ENCODE results near the gene NTRK1. TPM values are rescaled to one million over a fixed set of nuclear protein-coding genes. Genes with fewer than 3 reads are reported as not detected.
A peak's percentile ranks its signal among the peaks of the same experiment; 100 is the strongest.

Gene NTRK1
- total RNA-seq, 4 donors from 2014 or later = 0.11 to 1.2 (median 0.63) TPM

- DNase-seq = peak; percentile 24 to 49
- Histone ChIP-seq H3K4me1 (peaks cover 5 to 49% of the 10 kb centered on the region in 2 donors), H3K27ac (peak overlapping the region; percentile 85 to 94 (median 86)), H3K4me3 (replicated peaks in 1 of 3) (peak overlapping the region in 1 of 3 donors; percentile 33), H3K9me3 (no peaks in the 10 kb centered on the region), H3K27me3 (peaks cover 3% of the 10 kb centered on the region), H3K36me3 (no peaks in the 10 kb centered on the region)
- TF ChIP-seq POLR2A (IDR thresholded peaks at IDR 0.05) = peak in 1 of 2 donors; percentile 13
- TF ChIP-seq CTCF (IDR thresholded peaks at IDR 0.05) = no peak
- intact Hi-C loops (cut with DNase I) = no loop called here
- 57 to 79% methylated on average over 5 to 9 of the region's 12 CpGs for WGBS, 2 donors
Measured at GRCh38 chr1:156894711-156895454, 34.2 kb downstream of the NTRK1 start.

- Histone ChIP-seq H3K36me3 (no peaks in the 10 kb centered on the region), H3K9me3 (no peaks in the 10 kb centered on the region), H3K27ac (peak overlapping the region; percentile 85 to 94 (median 86)), H3K4me1 (peaks cover 5 to 55% of the 10 kb centered on the region in 2 donors), H3K27me3 (peaks cover 3% of the 10 kb centered on the region), H3K4me3 (replicated peaks in 1 of 3) (peak overlapping the region in 1 of 3 donors; percentile 6)
- DNase-seq = no peak
- 67 to 71% methylated on average over 4 of the region's 4 CpGs for WGBS, 2 donors
- intact Hi-C loops (cut with DNase I) = no loop called here
- TF ChIP-seq CTCF (IDR thresholded peaks at IDR 0.05) (no peak), POLR2A (IDR thresholded peaks at IDR 0.05) (no peak)
Measured at GRCh38 chr1:156895455-156895812, 34.8 kb downstream of the NTRK1 start.

GRCh38 chr1:156895927-156896326 lies 35.3 kb downstream of the NTRK1 start:
- H3K4me1 ChIP-seq = peaks cover 5 to 60% of the 10 kb centered on the region in 2 donors
- H3K36me3 ChIP-seq = no peaks in the 10 kb centered on the region
- DNase-seq = no peak
- WGBS, 2 donors = 74 to 90% methylated on average over 6 of the region's 6 CpGs
- H3K4me3 ChIP-seq (replicated peaks in 1 of 3) = peak overlapping the region in 1 of 3 donors; percentile 1
- intact Hi-C loops (cut with DNase I) = no loop called here
- H3K27ac ChIP-seq = peak overlapping the region; percentile 85 to 94 (median 86)
- TF ChIP-seq CTCF (IDR thresholded peaks at IDR 0.05) = no peak
- no peak for TF ChIP-seq POLR2A (IDR thresholded peaks at IDR 0.05)
- H3K9me3 ChIP-seq = no peaks in the 10 kb centered on the region
- peaks cover 3% of the 10 kb centered on the region for H3K27me3 ChIP-seq

GRCh38 chr1:156896490-156897033 lies 35.9 kb downstream of the NTRK1 start:
- no peak for DNase-seq
- peak overlapping the region in 2 of 3 donors; percentile 70 to 94 for H3K27ac ChIP-seq
- TF ChIP-seq CTCF (IDR thresholded peaks at IDR 0.05) (no peak), POLR2A (IDR thresholded peaks at IDR 0.05) (no peak)
- peaks cover 5 to 66% of the 10 kb centered on the region in 2 donors for H3K4me1 ChIP-seq
- H3K36me3 ChIP-seq = no peaks in the 10 kb centered on the region
- H3K27me3 ChIP-seq = peaks cover 3% of the 10 kb centered on the region
- intact Hi-C loops (cut with DNase I) = no loop called here
- H3K4me3 ChIP-seq (replicated peaks in 1 of 3) = peak overlapping the region in 1 of 3 donors; percentile 1
- 84 to 86% methylated on average over 9 to 14 of the region's 16 CpGs for WGBS, 2 donors
- no peaks in the 10 kb centered on the region for H3K9me3 ChIP-seq

All from thyroid gland (tissue), 4 donors.